Stimulated activated CD8-positive, alpha-beta memory T cell treated with anti-CD3 and anti-CD28 coated beads, Interleukin-7, amount 100 ng/mL, for 4 hours (primary cell): ENCODE measurements around the gene DGCR2.
"Not testable (repeated sequence)": the region's sequence is repeated elsewhere in the genome, so short reads cannot be mapped to it uniquely, and the experiment has no call there.

Experiments used
- DNase-seq, 2 donors: peaks; one replicate each; pipeline ENCODE4 v3.0.0-alpha.2; 2020; ENCODE audit warnings: low read depth in 2 of 2

The DGCR2 gene

GRCh38 chr22:19030226-19030888 is 91.9 kb downstream of the DGCR2 start:
- not testable (repeated sequence) for DNase-seq

GRCh38 chr22:19029113-19030103 is 92.8 kb downstream of the DGCR2 start:
- DNase-seq, result not testable (repeated sequence)

GRCh38 chr22:19028060-19028455 is 94.2 kb downstream of the DGCR2 start:
- not testable (repeated sequence) for DNase-seq

- not testable (repeated sequence) for DNase-seq
Measured at GRCh38 chr22:19027371-19028059, 94.7 kb downstream of the DGCR2 start.

- not testable (repeated sequence) for DNase-seq
Measured at GRCh38 chr22:19026080-19026479, 96.1 kb downstream of the DGCR2 start.

GRCh38 chr22:19024956-19025489 is 97.2 kb downstream of the DGCR2 start:
- not testable (repeated sequence) for DNase-seq

GRCh38 chr22:19023931-19024330 is 98.3 kb downstream of the DGCR2 start:
- not testable (repeated sequence) for DNase-seq

GRCh38 chr22:19022755-19023154 is 99.5 kb downstream of the DGCR2 start:
- DNase-seq, result no peak

GRCh38 chr22:19019679-19020032 is 102.6 kb downstream of the DGCR2 start:
- DNase-seq, result no peak

GRCh38 chr22:19019029-19019678 is 103.1 kb downstream of the DGCR2 start:
- DNase-seq, result no peak

- no peak for DNase-seq
Measured at GRCh38 chr22:19018256-19018655, 104.0 kb downstream of the DGCR2 start.

- DNase-seq, result no peak
Measured at GRCh38 chr22:19016081-19016766, 106.0 kb downstream of the DGCR2 start.

GRCh38 chr22:19014886-19015285 is 107.3 kb downstream of the DGCR2 start:
- no peak for DNase-seq

- not testable (repeated sequence) for DNase-seq
Measured at GRCh38 chr22:19013881-19014598, 108.2 kb downstream of the DGCR2 start.

GRCh38 chr22:19013411-19013810 is 108.8 kb downstream of the DGCR2 start:
- not testable (repeated sequence) for DNase-seq

GRCh38 chr22:19012308-19012986 is 109.8 kb downstream of the DGCR2 start:
- DNase-seq, result no peak

GRCh38 chr22:19011611-19012010 is 110.6 kb downstream of the DGCR2 start:
- DNase-seq, result not testable (repeated sequence)

GRCh38 chr22:19011075-19011474 is 111.1 kb downstream of the DGCR2 start:
- DNase-seq, result no peak

- DNase-seq, result no peak
Measured at GRCh38 chr22:19005905-19006304, 116.3 kb downstream of the DGCR2 start.

- no peak for DNase-seq
Measured at GRCh38 chr22:19004471-19004870, 117.7 kb downstream of the DGCR2 start.
